Measurements from ENCODE around the gene KCNJ15. TPM values are rescaled to one million over a fixed set of nuclear protein-coding genes. Genes with fewer than 3 reads are reported as not detected.

KCNJ15 gene
- total and polyA plus RNA-seq, 2 experiments from 2014 or later: not detected

- TF ChIP-seq, protein P1, sequence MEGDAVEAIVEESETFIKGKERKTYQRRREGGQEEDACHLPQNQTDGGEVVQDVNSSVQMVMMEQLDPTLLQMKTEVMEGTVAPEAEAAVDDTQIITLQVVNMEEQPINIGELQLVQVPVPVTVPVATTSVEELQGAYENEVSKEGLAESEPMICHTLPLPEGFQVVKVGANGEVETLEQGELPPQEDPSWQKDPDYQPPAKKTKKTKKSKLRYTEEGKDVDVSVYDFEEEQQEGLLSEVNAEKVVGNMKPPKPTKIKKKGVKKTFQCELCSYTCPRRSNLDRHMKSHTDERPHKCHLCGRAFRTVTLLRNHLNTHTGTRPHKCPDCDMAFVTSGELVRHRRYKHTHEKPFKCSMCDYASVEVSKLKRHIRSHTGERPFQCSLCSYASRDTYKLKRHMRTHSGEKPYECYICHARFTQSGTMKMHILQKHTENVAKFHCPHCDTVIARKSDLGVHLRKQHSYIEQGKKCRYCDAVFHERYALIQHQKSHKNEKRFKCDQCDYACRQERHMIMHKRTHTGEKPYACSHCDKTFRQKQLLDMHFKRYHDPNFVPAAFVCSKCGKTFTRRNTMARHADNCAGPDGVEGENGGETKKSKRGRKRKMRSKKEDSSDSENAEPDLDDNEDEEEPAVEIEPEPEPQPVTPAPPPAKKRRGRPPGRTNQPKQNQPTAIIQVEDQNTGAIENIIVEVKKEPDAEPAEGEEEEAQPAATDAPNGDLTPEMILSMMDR (conservative IDR thresholded peaks at IDR 0.05; ENCODE audit: low read depth in 2 of 2): no peak
- TF ChIP-seq ZNF114 (CRISPR knock-in tag; IDR thresholded peaks at IDR 0.05) (no peak), STAT1 (IDR thresholded peaks at IDR 0.05; ENCODE audit: unreplicated experiment) (no peak), EZH2phosphoT487 (IDR thresholded peaks at IDR 0.05; ENCODE audit: unreplicated experiment) (no peak), EZH2 (IDR thresholded peaks at IDR 0.05; ENCODE audit: low read depth, unreplicated experiment) (no peak), JUNB (IDR thresholded peaks at IDR 0.05; ENCODE audit: unreplicated experiment) (no peak), POLR2AphosphoS5 (IDR thresholded peaks at IDR 0.05; ENCODE audit: low read depth) (no peak), REST (IDR thresholded peaks at IDR 0.05; ENCODE audit: unreplicated experiment) (no peak), CREB1 (CRISPR knock-in tag; IDR thresholded peaks at IDR 0.05; ENCODE audit: low read depth) (no peak), ZNF331 (CRISPR knock-in tag; IDR thresholded peaks at IDR 0.05; ENCODE audit: low read depth) (no peak), NANOG (IDR thresholded peaks at IDR 0.05; ENCODE audit: borderline replicate concordance) (no peak)
- TF ChIP-seq, protein P2, sequence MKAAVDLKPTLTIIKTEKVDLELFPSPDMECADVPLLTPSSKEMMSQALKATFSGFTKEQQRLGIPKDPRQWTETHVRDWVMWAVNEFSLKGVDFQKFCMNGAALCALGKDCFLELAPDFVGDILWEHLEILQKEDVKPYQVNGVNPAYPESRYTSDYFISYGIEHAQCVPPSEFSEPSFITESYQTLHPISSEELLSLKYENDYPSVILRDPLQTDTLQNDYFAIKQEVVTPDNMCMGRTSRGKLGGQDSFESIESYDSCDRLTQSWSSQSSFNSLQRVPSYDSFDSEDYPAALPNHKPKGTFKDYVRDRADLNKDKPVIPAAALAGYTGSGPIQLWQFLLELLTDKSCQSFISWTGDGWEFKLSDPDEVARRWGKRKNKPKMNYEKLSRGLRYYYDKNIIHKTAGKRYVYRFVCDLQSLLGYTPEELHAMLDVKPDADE (IDR thresholded peaks at IDR 0.05): no peak
Measured at GRCh38 chr21:38277501-38278131, 20.8 kb downstream of the KCNJ15 start (continued).

DNA sequence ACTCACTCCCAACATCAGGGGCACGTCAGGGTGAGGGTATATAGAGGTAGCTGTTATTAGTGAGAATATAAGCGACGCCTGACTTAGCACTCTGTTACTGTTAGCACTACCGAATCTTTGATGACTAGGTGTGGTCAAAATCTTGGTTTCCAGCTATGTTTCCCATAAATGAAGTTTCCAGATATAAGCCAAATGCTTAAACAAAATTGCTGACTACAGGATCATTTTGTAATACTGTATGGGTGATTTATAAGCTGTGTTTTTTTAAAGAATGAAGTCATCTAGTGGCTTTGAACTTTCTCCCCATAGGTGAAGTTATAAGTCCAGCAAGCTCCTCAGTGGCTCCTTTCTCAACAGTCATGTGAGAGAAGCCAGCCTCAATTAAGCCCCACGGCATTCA is 23.7 kb downstream of the KCNJ15 start:
- no peak overlapping the region for H3K27ac ChIP-seq (ENCODE audit: low read depth)
- Mint-ChIP-seq H3K27ac (no peak overlapping the region), H3K4me1 (no peaks in the 10 kb centered on the region), H3K36me3 (ENCODE audit: low read depth) (no peaks in the 10 kb centered on the region), H3K9me3 (no peaks in the 10 kb centered on the region), H3K27me3 (ENCODE audit: insufficient read depth, low read depth, poor library complexity) (peaks cover 3% of the 10 kb centered on the region), H3K4me3 (no peak overlapping the region)
- H2AFZ ChIP-seq: no peak overlapping the region
- no peak overlapping the region for H3K4me2 ChIP-seq
- no peaks in the 10 kb centered on the region for H3F3A ChIP-seq (replicated peaks; ENCODE audit: low read depth)
- H3K36me3 ChIP-seq (ENCODE audit: insufficient read depth): no peaks in the 10 kb centered on the region
- H3K79me2 ChIP-seq (replicated peaks; ENCODE audit: insufficient read depth): no peaks in the 10 kb centered on the region
- H3K4me1 ChIP-seq (ENCODE audit: insufficient read depth): no peaks in the 10 kb centered on the region
- no peak for DNase-seq (ENCODE audit: low spot score)
- ATAC-seq: no peak
- no peaks in the 10 kb centered on the region for H4K20me1 ChIP-seq (replicated peaks; ENCODE audit: insufficient read depth)
- H3K27me3 ChIP-seq (ENCODE audit: insufficient read depth): no peaks in the 10 kb centered on the region
- no peak overlapping the region for H3K4me3 ChIP-seq
- H3K9me2 ChIP-seq (ENCODE audit: insufficient read depth): peaks cover 19% of the 10 kb centered on the region; the same call in 1 of the 2 replicates
- TF ChIP-seq, protein P2 (IDR thresholded peaks at IDR 0.05): no peak
- TF ChIP-seq, protein P1 (conservative IDR thresholded peaks at IDR 0.05; ENCODE audit: low read depth in 2 of 2): no peak
- no peak for TF ChIP-seq REST (IDR thresholded peaks at IDR 0.05; ENCODE audit: unreplicated experiment)
- no peak for TF ChIP-seq EZH2 (IDR thresholded peaks at IDR 0.05; ENCODE audit: low read depth, unreplicated experiment)
- no peak for TF ChIP-seq JUNB (IDR thresholded peaks at IDR 0.05; ENCODE audit: unreplicated experiment)

Measured in GM23338 (cell line).